Coronary artery (tissue), 2 donors: ENCODE data around the gene CCDC28A.
"Not testable (repeated sequence)": the region's sequence is repeated elsewhere in the genome, so short reads cannot be mapped to it uniquely, and the experiment has no call there.

Experiments used
- DNase-seq: peaks from one replicate; pipeline ENCODE4 v3.0.0-alpha.2; 2017; ENCODE audit warnings: low spot score
- H3K27ac ChIP-seq, 2 donors: fragments of 200-600 bp; sonication (generic); one replicate each; pipeline ENCODE4 v1.5.1; 2016 to 2019
- H3K4me3 ChIP-seq: fragments of 200-600 bp; sonication (generic); 2 replicates; pipeline ENCODE4 v1.5.1; 2016; ENCODE audit warnings: mild to moderate bottlenecking, moderate library complexity
- CTCF ChIP-seq: fragments of 200-600 bp; sonication (generic); IDR thresholded peaks from one replicate; pipeline ENCODE4 v1.5.1; 2019; ENCODE audit warnings: antibody characterized with exemption

CCDC28A gene

GRCh38 chr6:138773177-138774091, at the start of gene CCDC28A:
CCDC28A (plus strand) TSS chr6:138773769; CDS start chr6:138776121, 2,352 bp downstream.
- peak within 1 kb of the TSS; percentile 86 to 98 for H3K27ac ChIP-seq

GRCh38 chr6:138724015-138724414, 49.6 kb upstream of the CCDC28A start:
- Histone ChIP-seq H3K27ac (no peak overlapping the region), H3K4me3 (no peak overlapping the region)
- TF ChIP-seq CTCF: no peak
- DNase-seq: no peak

More at GRCh38 chr6:138773177-138774091, at the start of gene CCDC28A:
- DNase-seq: peak; percentile 97
- TF ChIP-seq CTCF: no peak
- peak within 1 kb of the TSS; percentile 94 for H3K4me3 ChIP-seq

DNA sequence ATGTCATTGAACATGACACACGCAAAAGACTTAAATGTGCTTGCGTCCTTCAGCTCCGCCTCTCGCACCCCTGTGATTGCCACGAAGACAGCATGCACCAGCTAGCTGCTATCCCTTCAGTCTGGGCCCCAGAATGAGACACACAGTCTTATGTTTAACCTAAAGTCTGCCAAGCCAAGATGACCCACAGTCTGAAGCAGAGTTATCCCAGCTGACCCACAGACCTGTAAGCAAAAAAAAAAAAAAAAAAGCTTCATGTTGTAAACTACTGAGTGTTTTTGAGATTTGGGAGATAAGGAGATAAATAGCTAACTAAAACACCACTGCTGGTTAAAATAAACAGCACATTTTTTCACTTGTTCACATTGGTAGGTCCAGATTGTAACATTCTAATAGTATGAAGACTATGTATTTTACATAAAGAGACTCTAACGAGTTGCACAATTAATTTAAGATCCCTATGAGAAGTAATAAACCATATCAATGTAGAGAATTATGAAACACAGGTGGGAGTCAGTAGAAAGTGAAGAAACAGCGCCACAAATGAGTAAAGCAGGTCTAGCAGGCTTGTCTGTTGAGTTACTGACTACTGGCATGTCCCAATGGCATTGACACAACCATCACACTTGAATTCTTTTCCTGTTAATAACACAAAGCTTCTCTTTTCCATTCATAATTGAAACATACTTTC, 47.4 kb upstream of the CCDC28A start:
- TF ChIP-seq CTCF: no peak
- Histone ChIP-seq H3K4me3 (no peak overlapping the region), H3K27ac (no peak overlapping the region)
- no peak for DNase-seq

DNA sequence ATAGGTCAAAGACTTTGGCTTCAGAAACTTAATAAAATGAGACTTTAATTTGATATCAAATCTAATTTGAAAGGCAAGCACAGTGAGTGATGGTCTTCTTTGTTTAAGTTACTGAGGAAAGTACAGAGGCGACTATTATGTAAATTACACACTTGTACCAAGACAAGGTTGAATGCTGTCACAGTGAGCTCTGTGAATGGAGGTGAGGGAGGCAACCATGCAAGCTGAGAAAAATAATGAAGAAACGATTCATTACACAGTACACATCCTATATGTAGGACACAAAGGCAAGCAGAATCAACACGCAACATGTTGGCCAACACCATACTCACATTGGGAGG, 46.8 kb upstream of the CCDC28A start:
- Histone ChIP-seq H3K4me3 (no peak overlapping the region), H3K27ac (no peak overlapping the region)
- TF ChIP-seq CTCF: no peak
- no peak for DNase-seq

DNA sequence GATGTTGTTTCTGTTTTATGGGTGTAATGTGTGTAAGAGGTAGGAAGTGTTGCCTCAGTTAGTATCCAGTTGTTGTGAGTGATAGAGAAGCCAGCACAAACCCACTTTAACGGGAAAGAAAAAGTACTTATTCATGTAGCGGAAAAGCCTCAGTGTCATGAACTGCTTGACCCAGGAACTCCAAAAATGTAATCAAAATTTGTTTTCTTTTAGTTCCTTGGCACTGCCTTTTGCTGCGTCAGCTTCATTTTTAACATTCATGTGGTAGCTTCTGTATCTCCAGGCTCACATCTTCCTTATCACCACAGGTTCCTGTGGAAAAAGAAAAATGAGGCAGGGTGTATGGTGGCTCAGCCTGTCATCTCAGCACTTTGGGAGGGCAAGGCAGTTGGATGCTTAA, 46.4 kb upstream of the CCDC28A start:
- DNase-seq: no peak
- Histone ChIP-seq H3K27ac (no peak overlapping the region), H3K4me3 (no peak overlapping the region)
- TF ChIP-seq CTCF: no peak

DNA sequence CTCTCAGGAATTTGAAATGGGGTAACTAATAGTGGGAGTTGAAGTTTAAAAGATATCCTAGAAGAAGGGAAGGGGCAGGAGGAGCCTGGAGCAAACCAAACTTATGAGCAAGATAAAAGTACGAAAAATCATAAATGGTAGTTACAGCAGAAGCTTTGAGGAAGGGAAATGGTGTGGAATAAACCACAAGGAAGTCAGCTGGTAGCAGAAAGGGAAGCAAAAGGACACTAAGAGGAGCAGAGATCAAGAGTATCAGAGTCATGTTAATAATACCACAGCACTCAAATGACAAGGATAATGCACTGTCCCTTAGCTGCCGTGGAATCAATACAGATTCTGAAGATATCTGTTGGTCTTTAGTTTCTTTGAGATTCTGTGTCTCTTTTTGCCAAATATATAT, 44.9 kb upstream of the CCDC28A start:
- H3K27ac ChIP-seq: no peak overlapping the region
- no peak for DNase-seq
- TF ChIP-seq CTCF: no peak
- no peak overlapping the region for H3K4me3 ChIP-seq

DNA sequence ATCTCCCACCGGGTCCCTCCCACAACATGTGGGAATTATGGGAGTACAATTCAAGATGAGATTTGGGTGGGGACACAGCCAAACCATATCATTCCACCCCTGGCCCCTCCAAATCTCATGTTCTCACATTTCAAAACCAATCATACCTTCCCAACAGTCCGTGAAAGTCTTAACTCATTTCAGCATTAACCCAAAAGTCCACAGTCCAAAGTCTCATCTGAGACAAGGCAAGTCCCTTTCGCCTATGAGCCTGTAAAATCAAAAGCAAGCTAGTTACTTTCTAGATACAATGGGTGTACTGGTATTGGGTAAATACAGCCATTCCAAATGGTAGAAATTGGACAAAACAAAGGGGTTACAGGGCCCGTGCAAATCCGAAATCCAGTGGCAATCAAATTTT, 43.5 kb upstream of the CCDC28A start:
- H3K4me3 ChIP-seq, DNase-seq, H3K27ac ChIP-seq: not testable (repeated sequence)
